Fibroblast of skin of left quadriceps (primary cell): Measurements from ENCODE around the gene ARCN1.

ENCODE experiments used
- DNase-seq, 2 experiments: peaks; one replicate each; pipeline ENCODE4 v3.0.0-alpha.2; 2013; ENCODE audit warnings: low read depth in 2 of 2

ARCN1 gene

DNA sequence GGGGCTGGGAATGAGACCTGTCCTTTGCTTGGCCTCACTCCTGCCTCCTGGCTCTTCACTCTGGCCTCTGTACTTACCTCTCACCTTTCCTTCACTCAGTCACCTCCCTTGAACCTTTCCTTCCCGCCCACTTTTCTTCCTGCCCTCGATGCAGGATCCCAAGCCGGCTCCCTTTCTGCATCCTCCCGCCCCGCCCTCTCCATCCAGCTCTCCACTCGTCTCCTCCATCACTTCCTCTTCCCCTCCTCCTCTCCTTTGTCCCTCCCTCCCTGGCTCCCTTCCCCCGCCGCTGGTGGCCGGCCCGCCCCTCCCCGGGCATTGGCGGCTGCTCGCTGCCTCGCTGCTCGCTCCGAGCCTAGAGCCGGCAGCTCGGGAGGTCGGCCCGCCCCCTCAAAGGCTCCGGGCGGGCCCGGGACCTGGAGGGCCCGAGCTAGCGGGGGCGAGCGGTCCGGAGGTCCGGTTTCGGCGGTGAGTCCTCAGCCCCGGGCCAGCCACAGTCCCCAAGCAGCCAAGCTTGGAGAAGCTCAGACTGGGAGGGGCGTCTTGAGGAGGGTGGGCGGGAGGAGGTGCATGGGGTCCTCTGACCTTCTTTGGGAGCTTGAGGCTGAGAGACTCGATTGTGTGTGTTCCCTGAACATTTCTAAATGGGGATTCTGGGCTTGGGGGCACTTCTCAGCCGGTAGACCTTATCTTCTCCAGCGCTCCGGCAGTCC, 49.0 kb downstream of the ARCN1 start:
- DNase-seq = peak; percentile 76 to 77

DNA sequence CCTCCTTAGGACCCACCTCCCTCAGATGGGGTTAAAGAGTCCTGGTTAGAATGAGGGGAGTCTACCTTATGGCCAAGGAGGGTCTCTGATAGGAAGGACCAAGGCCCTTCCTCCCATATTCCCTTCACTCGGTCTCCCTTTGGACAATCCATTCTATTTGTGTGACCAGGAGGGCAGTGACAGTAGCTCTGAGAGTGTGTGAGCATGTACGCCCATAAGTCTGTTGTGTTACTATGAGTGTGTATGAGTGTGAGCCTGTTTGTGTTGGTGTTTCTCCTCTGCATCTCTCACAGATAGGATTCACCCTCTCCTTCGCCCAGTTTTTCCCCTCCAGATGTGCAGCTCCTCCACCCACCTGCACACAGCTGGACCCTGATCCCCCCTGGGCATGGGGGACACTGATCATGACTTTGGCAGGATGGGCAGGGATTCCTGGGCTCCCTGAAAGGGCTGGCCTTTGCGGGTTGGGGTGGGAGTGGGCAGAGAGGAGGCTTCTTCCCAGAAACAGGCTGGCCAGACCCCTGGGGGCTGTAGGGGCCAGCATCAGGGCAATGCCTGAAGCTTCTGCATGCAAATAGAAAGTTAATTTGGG, 49.7 kb downstream of the ARCN1 start:
- no peak for DNase-seq

DNA sequence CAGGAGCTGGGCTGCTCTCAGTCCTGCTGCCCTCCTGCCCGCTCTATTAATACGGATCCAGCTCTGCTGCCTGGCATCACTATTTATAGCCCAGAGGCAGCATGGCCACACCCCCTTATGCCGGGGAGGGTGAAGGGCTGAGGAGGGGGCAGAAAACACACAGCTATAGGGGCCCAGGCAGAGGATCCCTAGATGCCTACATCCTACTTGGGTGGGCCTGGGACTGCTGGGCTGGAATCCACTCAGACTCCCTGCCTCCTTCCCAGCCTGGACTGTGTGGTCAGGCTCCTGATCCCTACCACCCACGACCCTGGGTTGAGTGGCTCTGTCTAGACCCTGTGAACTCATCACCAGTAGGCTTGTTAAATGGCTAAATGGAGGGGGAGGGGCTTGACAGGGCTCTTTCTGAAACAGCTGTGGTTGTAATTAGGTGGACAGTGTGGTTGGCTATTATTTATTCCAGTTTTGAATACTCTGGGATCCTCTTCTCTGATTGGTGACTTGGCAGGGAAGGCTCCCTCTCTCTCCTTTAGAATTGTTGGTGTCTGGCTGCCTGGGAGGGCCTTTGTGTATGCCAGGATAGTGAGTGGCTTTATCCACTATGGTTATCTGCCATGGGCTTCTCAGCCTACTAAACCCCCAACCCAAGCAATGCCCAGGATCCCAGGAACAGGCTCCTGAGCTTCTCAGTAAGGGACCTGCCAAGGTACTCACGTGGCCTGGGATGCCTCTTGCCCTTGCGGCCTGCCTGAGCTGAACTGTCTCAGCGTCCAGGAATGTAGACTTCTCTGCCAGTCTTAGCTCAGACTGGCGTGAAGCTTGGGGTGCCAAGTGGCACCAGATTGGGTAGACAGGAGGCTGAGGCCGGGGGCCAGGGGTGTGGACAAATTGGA, 50.4 kb downstream of the ARCN1 start:
- no peak for DNase-seq

DNA sequence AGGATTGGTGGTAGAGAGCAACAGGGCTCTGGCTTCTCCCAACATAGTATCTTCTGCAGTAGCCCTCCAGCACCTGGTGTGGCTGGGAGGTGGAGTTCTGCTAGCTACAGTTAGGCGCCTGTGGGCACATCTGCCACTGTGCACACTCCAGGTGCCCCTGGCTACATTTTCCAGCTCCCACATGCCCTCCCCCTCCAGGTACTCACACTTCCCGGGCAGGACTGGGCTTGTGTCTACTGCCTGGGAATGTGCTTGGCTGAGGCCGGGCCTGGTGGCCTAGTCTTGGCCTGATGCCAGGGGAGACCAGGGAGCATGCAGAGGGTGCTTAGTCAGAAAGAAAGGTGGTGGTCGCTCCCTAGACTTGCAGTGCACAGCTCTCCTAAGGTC, 51.1 kb downstream of the ARCN1 start:
- DNase-seq = no peak

DNA sequence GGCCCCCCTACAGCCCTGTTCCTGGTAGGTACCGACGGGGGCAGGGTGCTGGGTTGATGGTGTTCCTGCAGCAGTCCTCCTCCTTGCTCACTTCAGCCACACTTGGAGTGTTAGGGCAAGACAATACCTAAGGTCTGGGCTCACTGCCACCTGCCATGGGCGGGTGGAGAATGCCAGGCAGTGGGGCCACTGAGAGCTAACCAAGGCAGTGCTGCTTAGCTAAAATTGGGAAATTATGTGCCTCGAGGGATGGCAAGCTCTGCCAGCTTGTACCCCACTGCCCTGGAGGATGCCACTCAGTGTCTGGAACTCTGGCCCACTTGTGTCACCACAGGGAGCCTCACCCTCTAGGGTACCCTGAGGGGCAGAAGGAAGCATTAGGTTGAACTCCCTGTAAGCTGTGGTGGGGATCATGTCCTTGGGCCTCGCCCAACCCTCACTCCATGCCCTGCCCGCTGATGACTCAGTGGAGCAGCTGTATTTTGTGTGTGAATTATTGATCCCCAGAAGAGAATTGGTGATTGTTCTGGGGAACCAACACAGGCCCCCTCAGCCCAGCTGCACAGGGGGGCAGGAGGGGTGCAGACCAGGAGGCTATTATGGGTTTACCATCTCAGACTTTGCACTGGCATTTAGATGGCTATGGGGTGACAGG, 53.0 kb downstream of the ARCN1 start:
- no peak for DNase-seq

DNA sequence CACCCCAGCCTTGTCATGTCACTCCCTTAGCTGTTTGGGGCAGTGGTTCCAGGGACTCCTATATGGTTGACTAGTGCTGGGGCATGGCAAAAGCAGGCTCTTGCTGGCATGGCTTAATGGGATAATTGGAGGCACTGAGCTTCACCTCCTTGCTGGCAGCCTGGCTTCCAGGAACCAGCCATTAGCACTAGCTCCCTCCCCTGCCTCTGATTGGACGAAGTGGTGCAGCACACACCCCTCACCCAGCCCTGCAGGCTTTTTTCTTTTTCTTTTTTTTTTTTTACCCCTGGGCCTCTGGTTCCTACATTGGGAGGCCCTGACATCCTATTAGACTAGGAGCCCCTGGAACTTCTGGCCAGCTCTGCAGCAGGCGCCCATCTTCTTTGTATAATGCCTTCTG, 53.8 kb downstream of the ARCN1 start:
- DNase-seq = no peak

DNA sequence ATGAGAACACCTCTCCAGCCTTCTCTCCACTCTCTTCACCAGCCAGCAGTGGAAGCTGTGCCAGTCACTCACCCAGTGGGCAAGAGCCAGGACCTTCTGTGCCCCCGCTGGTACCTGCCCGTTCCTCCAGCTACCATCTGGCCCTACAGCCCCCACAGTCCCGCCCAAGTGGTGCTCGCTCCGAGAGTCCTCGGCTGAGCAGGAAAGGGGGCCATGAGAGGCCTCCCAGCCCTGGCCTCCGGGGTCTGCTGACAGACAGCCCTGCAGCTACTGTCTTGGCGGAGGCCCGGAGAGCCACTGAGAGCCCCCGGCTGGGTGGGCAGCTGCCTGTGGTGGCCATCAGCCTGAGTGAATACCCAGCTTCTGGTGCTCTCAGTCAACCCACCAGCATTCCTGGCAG, 55.4 kb downstream of the ARCN1 start:
- no peak for DNase-seq

DNA sequence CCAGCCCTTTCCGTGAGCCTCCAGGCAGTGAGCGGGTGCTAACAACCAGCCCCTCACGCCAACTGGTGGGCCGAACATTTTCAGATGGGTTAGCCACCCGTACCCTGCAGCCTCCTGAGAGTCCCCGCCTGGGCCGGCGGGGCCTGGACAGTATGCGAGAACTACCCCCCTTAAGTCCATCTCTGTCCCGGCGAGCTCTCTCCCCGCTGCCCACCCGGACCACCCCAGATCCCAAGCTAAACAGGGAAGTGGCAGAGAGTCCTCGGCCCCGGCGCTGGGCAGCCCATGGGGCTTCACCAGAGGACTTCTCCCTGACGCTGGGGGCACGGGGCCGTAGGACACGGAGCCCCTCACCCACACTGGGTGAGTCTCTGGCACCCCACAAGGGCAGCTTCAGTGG, 55.8 kb downstream of the ARCN1 start:
- DNase-seq = no peak

DNA sequence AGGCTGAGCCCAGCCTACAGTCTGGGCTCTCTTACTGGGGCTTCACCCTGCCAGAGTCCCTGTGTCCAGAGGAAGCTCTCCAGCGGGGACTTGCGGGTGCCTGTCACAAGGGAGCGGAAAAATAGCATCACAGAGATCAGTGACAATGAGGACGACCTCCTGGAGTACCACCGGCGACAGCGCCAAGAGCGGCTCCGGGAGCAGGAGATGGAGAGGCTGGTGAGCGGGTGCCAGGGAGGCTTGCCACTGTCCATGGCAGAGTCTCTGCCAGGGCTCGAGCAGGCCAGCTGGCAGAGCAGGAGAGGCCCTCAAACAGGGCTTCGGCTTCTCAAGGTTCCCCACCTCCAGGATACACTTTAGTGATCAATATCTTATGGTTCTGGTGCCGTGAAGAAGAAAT, 56.2 kb downstream of the ARCN1 start:
- DNase-seq = no peak

DNA sequence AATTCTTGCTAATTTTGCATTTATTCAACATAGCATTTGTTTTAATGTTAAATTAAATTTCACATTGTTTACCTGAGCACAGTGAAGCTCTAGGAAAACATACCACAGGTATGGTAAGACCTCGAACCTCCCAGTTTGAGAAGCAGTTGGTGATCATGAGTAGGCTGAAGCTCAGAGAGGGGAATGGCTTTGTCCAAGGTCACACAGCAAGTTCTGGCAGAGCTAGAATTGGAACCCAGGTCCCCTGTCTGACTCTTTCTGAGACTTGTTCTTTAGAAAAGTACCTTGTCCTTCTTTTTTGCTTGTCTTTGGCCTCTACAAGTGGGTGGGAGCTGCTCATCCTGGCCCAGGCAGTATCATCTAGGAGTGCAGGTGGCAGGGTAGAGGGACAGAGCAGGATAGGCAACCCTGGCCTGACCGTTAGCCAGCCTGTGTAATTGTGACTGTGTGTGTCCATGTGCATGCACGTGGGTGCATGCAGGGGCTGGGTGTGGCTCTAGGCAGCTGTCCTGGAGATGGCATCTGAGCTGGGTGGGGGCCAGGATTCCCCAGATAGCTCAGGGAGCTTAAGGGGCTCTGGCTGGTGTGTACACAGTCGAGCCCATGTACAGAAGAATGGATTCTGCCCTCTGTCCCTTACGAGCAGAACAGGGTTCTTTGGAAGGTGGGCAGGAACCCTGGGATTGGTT, 56.8 kb downstream of the ARCN1 start:
- no peak for DNase-seq

DNA sequence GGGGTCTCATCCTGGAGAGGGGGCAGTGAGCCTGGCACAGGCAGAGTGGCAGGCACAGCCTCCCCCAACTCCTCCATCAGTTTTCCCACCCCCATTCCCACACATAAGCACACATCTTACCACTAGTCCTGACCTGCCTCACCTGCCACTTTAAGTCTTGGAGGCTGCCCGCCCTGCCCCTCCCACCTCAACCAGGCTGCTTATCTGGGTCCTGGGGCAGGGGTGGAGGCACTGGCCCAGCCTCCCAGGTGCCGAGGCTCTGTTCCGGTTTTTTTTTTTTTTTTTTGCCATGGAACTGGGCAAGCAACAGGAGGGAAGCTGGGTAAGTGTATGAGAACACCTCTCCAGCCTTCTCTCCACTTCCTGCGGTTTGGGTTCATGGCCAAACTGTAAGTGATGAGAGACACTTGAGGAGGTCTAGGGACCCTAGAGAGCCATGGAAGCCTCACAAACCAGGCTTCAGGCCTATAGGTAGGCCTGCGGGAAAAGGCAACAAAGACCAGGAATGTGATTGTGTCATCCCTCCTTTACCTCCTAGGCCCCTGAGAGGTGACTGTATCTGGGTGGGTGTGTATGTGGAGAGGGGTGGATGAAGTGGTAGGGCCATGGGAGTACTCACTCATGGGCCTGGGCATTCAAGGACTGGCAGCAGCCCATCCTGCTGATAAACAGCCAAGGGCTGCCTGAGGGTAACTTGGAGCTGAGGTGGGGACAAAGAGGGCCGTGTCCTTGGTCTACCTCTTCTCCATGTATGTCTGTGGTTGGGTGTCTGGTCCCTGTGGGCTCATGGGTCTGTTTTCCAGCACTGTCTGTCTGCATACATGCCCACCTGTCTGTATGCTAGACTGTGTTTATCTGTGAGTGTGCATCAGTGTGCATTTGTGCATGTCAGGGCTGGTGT, 57.8 kb downstream of the ARCN1 start:
- DNase-seq = no peak

DNA sequence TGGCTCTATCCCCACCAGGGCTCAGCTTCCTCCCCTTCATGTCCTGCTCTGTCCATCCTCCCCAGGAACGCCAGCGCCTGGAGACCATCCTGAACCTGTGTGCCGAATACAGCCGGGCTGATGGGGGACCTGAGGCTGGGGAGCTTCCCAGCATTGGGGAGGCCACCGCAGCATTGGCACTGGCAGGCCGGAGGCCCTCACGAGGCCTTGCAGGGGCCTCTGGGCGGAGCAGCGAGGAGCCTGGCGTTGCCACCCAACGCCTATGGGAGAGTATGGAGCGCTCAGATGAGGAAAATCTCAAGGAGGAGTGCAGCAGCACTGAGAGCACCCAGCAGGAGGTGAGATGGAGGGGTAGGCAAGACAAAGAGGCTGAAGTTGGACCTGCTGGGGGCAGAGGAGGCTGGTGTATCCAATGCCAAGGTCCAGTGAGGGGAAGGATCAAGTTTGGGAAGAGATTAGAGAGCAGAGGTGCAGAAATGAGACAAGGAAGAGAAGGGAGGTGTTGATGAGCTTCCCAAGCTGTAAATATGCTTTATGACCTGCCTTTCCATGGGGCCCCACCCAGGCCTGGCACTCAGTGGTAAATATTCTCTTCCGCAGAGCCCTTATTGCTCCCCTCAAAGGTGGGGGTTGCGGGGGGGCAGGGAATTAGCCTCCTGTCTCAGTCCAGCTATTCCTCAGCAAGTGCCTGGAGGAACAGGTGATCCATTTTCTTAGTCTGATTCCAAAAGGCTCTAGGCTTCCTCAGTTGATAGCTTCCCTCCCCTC, 59.1 kb downstream of the ARCN1 start:
- no peak for DNase-seq

DNA sequence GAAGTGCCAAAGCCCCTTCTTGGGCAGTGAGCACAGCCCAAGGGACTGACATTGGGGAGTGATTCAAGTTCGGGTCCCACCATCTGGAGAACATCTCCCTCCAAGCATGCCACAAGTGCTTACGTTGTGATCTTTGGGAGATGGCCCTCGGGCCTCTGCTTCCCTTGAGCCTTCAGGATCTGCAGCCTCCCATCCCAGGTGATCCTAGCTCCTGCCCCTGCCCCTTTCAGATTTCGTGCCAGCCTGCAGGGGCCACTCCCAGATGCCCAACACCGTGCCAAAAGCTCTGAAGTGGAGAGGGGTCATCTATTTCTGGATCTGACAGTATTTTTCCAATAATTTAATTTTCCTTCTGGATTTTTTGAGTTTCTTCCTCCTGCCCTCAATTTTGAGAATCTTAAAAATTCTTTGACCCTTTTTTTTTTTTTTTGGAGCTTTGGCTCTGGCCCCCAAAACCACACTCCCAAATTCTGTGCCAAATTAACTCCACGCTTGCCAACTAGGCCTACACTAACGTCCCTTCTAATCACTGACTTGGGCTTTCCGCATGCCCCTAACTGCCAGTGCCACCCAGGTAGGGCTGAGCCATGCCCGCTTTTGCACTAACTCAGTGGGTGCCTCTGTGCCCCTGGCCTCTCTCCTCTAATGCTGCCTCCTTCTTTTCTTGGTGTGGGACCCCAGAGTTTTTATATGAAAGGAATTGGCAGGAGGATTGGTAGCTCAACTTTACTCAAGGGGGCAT, 60.5 kb downstream of the ARCN1 start:
- DNase-seq = no peak

DNA sequence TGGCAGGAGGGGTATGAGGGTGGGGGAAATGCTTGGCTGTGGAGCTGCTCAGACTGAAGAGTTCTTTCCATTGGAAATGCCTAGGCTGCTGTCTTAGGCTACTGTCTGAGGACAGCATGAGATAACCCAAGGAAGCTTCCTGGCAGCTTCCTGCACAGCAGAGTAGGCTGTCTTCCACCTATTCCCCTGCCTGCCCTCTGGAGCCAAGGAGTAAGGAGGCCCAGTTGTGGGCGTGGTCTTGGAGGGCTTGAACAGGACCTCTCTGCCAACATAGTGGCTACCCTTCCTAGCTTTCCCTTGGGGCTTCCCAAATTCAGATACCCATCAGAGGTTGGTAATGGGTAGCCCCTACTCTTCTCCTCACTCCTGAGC, 61.1 kb downstream of the ARCN1 start:
- DNase-seq = no peak

DNA sequence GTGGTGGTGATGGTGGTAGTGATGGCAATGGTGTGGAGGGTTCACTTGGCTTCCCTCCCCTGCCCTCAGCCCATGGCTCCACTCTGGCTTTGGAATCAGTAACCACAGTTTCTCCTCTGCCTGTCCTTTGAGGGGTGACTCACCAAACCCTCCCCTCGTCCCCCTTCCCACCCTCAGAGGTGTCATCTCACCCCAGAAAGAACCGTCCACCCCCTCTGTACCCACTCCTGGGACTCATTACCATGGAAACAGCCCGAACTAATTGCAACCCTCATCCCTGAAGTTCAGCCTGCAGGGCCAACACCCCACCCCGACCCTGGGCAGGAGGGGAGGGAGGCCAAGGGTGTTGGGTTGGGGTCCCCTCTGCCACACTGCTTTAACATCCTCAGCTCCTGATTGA, 61.8 kb downstream of the ARCN1 start:
- DNase-seq = no peak

DNA sequence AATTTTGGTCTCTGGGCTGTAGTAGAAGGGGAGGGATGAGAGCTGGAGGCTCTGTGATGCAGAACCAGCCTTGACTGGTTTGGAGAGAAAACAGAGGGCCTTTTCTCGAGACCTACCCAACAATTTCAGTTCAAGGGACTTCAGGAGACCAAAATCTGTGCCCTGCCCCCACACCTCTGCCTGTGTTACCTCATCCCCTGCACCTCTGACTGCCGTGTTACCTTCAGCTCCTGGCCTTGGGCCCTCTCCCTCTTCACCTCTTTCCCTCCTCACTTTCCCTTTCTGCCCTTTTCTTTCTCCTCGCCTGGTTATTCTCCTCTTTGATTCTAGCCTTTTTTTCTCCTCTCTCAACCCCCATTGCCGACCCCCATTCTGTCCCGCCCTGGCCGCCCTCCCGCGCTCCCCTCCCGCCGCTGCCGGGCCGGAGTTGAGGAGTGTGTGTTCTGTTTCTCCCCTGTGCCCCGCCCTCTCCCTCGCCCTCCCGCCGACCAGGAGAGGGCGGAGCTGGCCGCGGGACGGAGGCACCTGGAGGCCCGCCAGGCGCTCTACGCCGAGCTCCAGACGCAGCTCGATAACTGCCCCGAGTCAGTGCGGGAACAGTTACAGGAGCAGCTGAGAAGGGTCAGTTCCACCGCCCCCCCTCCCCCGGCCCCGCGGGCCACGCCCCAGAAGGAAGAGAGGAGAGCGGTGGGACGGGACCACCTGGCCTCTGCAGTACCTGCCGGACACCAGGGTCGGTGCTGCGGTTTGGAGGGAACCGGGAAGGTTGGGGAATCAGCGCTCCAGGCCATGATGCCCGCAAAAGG, 62.4 kb downstream of the ARCN1 start:
- DNase-seq = no peak

DNA sequence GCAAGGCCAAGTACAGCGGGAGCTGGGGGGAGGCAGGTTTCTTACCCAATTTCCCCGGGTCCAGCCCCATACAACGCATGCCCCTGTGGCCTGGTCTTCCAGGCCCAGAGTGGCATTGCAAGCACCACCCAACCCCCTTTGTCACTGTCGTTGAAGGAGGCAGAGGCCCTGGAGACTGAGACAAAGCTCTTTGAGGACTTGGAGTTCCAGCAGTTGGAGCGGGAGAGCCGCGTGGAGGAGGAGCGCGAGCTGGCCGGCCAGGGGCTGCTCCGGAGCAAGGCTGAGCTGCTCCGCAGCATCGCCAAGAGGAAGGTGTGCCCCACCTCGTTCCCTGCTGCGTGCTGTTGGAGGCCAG, 63.0 kb downstream of the ARCN1 start:
- DNase-seq = no peak

DNA sequence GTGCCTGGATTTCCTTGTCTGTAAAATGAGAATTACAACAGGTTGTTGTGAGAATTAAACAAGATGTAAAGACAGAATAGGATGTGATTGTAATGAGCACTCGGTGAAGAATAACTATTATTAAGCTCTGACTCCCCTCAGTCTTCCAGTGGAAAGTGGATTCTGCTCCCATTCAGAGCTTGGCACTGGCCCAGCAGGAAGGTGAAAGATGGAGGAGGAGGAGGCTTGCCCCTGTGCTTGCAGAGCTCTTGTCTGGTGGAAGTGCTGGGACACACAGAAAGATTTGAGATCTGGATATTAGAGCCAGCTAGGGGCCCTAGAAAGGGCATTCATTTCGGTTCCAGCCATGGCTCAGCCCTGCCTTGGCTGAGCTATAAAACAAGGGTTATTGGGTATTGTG, 63.4 kb downstream of the ARCN1 start:
- no peak for DNase-seq
